Measurements from ENCODE around the gene JUNB.

JUNB gene

DNA sequence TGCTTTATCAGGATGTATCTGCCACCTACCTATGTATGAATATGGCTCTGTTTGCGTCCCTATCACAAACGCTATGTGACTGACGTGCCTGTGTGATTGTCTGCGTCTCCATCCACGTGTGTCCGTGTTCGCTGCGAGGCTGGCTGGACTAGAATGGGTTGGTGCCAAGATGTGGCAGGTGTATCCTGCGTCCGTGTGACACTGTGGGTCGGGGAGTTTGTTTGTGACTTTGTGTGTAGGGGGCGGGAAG, 9.2 kb upstream of the JUNB start:
- DNase-seq (ENCODE audit: extremely low read depth, low read depth) = no peak
- TF ChIP-seq CTCF (IDR thresholded peaks at IDR 0.05; ENCODE audit: low read depth, low read length) = no peak

- TF ChIP-seq CTCF (IDR thresholded peaks at IDR 0.05; ENCODE audit: low read depth, low read length) = no peak
These were observed 8.6 kb upstream of the JUNB start for GRCh38 chr19:12782424-12783290.

GRCh38 chr19:12783291-12783848, 7.9 kb upstream of the JUNB start:
- no peak for TF ChIP-seq CTCF (IDR thresholded peaks at IDR 0.05; ENCODE audit: low read depth, low read length)
- no peak for DNase-seq (ENCODE audit: extremely low read depth, low read depth)

More at GRCh38 chr19:12782424-12783290, 8.6 kb upstream of the JUNB start:
- peak; percentile 70 for DNase-seq (ENCODE audit: extremely low read depth, low read depth)

- no peak for TF ChIP-seq CTCF (IDR thresholded peaks at IDR 0.05; ENCODE audit: low read depth, low read length)
- no peak for DNase-seq (ENCODE audit: extremely low read depth, low read depth)
These were observed 7.4 kb upstream of the JUNB start for GRCh38 chr19:12783849-12784393.

DNA sequence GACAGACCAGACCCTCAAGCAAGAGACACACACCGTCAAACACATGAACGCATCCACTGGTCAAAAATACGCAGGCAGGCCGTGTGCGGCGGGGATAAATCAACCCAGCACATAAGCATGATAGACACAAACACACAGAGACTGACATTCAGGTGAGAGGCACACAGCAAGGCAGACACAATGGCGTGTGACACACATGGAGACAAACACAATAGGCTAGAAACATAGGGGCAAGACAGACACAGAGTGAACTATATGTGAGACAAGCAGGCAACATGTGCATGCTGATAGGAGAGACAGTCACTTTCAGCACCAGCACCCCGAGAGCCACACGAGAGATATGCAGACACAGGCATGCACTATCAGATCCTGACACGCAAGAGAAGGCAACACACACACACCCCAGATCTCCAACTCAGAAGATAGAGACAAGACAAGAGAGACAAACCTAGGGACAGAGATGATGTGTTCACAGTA, 6.9 kb upstream of the JUNB start:
- no peak for TF ChIP-seq CTCF (IDR thresholded peaks at IDR 0.05; ENCODE audit: low read depth, low read length)
- no peak for DNase-seq (ENCODE audit: extremely low read depth, low read depth)

- no peak for DNase-seq (ENCODE audit: extremely low read depth, low read depth)
- TF ChIP-seq CTCF (IDR thresholded peaks at IDR 0.05; ENCODE audit: low read depth, low read length) = no peak
These were observed 6.3 kb upstream of the JUNB start for GRCh38 chr19:12784871-12785430.

Data from AG09319 (cell line).